ENCODE results near the gene KDM3A.

Gene KDM3A, protein sequence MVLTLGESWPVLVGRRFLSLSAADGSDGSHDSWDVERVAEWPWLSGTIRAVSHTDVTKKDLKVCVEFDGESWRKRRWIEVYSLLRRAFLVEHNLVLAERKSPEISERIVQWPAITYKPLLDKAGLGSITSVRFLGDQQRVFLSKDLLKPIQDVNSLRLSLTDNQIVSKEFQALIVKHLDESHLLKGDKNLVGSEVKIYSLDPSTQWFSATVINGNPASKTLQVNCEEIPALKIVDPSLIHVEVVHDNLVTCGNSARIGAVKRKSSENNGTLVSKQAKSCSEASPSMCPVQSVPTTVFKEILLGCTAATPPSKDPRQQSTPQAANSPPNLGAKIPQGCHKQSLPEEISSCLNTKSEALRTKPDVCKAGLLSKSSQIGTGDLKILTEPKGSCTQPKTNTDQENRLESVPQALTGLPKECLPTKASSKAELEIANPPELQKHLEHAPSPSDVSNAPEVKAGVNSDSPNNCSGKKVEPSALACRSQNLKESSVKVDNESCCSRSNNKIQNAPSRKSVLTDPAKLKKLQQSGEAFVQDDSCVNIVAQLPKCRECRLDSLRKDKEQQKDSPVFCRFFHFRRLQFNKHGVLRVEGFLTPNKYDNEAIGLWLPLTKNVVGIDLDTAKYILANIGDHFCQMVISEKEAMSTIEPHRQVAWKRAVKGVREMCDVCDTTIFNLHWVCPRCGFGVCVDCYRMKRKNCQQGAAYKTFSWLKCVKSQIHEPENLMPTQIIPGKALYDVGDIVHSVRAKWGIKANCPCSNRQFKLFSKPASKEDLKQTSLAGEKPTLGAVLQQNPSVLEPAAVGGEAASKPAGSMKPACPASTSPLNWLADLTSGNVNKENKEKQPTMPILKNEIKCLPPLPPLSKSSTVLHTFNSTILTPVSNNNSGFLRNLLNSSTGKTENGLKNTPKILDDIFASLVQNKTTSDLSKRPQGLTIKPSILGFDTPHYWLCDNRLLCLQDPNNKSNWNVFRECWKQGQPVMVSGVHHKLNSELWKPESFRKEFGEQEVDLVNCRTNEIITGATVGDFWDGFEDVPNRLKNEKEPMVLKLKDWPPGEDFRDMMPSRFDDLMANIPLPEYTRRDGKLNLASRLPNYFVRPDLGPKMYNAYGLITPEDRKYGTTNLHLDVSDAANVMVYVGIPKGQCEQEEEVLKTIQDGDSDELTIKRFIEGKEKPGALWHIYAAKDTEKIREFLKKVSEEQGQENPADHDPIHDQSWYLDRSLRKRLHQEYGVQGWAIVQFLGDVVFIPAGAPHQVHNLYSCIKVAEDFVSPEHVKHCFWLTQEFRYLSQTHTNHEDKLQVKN (N-terminal part only)

DNA sequence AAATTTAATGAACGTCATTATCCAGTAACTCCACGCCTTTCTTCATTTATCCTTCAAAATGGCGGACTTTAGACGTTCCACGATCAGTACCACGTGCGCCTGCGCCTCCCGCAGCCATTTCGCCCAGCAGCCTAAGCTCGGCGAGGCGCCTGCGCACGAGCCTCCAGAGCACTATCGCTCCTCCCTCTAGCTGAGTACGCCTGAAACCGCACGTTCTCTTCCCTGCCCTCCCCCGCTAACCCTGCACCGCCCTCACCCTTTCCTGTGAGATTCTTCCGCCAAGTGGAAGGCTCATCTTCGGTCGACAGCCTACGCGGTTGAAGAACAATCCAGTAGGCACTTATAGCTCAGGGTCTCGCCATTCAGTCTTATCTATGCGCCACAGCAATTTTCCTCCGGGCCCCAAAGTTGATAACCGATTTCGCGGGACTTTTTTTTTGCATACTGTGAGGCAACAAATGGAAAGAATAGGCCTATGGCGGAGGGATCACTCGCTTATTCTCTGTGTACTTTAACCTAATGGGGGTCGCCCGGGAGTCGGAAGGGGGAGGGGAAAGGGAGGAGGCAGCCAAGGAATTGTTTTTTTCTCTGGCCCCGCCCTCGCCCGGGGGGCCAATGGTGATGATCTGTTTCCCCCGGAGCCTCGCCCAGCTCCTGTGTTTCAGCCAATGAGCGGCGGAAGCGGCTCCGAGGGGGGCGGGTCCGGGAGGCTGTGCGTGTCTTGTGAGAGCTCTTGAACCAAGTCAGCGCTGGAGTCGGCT is at the start of gene KDM3A:
KDM3A (plus strand) TSS at position 741 of the 761 bp plus-strand sequence. CDS start 677 bp downstream, outside the sequence.
- H3K9me3 ChIP-seq (ENCODE audit: control insufficient read depth, insufficient read depth, low read length): peaks cover 4% of the 10 kb centered on the region
- peak within 1 kb of the TSS; percentile 66 for H3K9ac ChIP-seq (ENCODE audit: low read depth, low read length)
- no peaks in the 10 kb centered on the region for H3K36me3 ChIP-seq (ENCODE audit: control insufficient read depth, insufficient read depth, low read length)
- peak within 1 kb of the TSS; percentile 72 for H3K4me3 ChIP-seq (ENCODE audit: low read depth, low read length)
- peaks cover 3% of the 10 kb centered on the region for H3K4me1 ChIP-seq (ENCODE audit: control insufficient read depth, insufficient read depth, low read length)
- no peaks in the 10 kb centered on the region for H3K27me3 ChIP-seq (ENCODE audit: control insufficient read depth, insufficient read depth, low read length)

DNA sequence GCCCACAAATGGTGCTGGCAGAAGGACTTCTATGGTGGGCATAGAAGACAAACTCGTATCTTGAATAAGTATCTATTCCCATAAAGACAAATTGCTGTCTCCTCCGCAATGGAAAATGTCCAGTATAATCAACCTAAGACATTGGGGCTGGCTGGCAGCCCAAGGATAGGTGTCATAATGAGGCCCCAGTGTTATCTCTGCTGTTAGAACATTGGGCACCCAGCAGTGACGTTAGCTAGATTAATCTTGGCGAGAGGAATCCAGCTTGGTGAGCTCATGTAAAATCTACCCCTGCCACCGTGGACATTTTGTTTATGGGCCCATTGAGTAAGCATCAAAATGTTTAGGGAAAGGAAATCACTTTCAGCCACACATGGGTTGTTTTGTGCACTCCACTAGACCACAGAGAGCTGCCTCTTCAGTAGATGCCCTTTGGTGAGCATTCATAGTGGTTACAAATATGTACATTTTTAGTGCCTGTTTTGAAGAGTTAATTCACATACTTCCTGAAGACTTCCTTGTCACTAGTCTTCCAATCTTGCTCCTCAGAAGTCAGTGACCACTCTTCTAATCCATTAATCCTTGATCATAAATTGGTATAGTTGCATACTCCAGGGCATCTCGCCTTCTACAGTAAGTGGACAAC is 48.2 kb upstream of the KDM3A start:
- Histone ChIP-seq H3K27me3 (ENCODE audit: control insufficient read depth, insufficient read depth, low read length) (no peaks in the 10 kb centered on the region), H3K4me1 (ENCODE audit: control insufficient read depth, insufficient read depth, low read length) (no peaks in the 10 kb centered on the region), H3K4me3 (ENCODE audit: low read depth, low read length) (no peak overlapping the region), H3K9me3 (ENCODE audit: control insufficient read depth, insufficient read depth, low read length) (no peaks in the 10 kb centered on the region), H3K36me3 (ENCODE audit: control insufficient read depth, insufficient read depth, low read length) (no peaks in the 10 kb centered on the region), H3K9ac (ENCODE audit: low read depth, low read length) (no peak overlapping the region)

DNA sequence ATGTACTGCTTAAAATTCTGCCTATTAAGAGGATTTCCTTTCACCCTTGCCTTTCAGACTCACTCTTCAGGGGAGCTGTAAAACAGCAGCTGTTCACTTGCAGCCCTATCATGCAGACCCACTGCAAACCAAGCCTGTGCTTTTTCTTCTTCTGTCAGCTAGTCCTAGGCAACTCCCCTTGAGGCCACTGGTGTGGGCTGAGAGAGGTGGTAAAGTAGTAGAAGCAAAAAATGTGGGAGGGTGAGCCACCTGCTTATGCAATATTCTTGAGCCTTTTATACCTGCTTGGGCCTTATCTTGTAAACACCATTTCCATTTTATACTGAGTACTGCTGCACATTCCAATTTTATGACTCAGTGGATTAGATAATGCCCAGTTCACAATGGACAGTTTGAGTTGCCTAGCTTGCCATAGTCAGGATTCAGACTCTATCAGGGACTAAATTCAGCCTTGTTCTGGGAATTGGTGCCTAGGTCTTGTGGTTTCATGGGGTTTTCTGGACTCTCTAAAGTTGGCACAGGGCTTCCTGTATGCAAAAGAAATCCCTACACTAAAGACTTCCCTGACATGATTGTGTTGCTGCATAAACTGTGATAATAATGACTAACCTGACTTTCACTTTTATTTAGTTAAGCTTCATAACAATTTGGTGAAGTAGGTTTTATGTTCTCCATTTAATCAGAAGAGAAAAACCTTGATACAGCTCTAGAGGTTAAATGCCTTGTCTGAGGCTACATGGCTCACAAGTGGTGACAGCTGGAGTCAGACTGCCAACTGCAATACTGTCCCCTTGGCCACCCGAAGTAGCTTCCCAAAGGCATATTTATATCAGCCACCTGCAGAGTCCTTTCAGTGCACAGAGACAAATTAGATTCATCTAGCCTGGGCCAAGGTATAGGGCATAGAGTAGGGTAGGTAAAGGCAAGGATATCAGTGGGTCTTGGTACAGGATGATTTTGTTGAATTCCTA is 47.4 kb upstream of the KDM3A start:
- Histone ChIP-seq H3K36me3 (ENCODE audit: control insufficient read depth, insufficient read depth, low read length) (no peaks in the 10 kb centered on the region), H3K9me3 (ENCODE audit: control insufficient read depth, insufficient read depth, low read length) (no peaks in the 10 kb centered on the region), H3K4me1 (ENCODE audit: control insufficient read depth, insufficient read depth, low read length) (no peaks in the 10 kb centered on the region), H3K9ac (ENCODE audit: low read depth, low read length) (no peak overlapping the region), H3K4me3 (ENCODE audit: low read depth, low read length) (no peak overlapping the region), H3K27me3 (ENCODE audit: control insufficient read depth, insufficient read depth, low read length) (no peaks in the 10 kb centered on the region)

DNA sequence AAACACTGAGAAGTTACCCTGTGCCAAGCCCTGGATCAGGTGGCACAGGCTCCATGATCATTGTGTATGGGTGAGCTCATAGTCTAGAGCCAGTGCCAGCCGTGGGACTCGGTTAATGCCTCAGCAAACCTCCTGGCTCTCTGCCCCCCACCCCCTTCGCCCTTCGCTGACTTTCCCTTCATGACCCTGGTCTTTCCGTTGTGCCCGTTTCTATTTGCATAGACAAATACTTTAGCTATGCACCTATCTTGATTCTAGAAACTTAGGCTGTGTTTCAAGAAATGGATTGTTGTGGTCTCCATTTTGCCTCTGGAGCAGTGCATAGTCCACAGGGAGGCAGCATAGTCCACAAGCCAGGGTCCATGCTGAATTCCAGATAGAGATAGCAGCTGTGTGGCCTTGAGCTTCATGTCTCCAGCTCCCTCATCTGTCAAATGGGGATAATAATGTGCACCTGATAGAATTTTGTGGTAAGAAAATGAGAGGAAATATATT is 44.8 kb upstream of the KDM3A start:
- no peaks in the 10 kb centered on the region for H3K4me1 ChIP-seq (ENCODE audit: control insufficient read depth, insufficient read depth, low read length)

DNA sequence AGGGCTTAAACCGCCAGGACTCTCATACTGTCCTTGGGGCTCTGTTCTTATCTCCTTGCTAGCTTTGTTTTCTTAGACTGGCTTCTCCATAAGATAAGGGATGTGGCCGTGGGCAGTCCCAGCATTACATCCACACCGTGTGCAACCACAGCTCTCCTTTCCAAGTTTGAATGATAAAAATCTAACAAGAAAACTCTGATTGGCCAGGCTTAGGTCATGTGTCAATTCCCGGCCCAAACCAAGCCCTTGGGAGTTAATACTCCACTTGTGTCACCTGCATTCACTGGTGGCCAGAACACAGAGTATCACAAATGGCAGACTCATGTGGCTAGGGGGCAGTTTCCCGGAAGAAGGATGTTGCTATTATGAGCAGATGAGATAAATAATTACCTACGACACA is 43.2 kb upstream of the KDM3A start:
- Histone ChIP-seq H3K4me1 (ENCODE audit: control insufficient read depth, insufficient read depth, low read length) (no peaks in the 10 kb centered on the region), H3K4me3 (ENCODE audit: low read depth, low read length) (no peak overlapping the region), H3K27me3 (ENCODE audit: control insufficient read depth, insufficient read depth, low read length) (no peaks in the 10 kb centered on the region), H3K9ac (ENCODE audit: low read depth, low read length) (no peak overlapping the region), H3K36me3 (ENCODE audit: control insufficient read depth, insufficient read depth, low read length) (no peaks in the 10 kb centered on the region), H3K9me3 (ENCODE audit: control insufficient read depth, insufficient read depth, low read length) (no peaks in the 10 kb centered on the region)

More for the DNA sequence above, 44.8 kb upstream of the KDM3A start:
- H3K36me3 ChIP-seq (ENCODE audit: control insufficient read depth, insufficient read depth, low read length): no peaks in the 10 kb centered on the region
- H3K9ac ChIP-seq (ENCODE audit: low read depth, low read length): no peak overlapping the region
- H3K27me3 ChIP-seq (ENCODE audit: control insufficient read depth, insufficient read depth, low read length): no peaks in the 10 kb centered on the region
- no peaks in the 10 kb centered on the region for H3K9me3 ChIP-seq (ENCODE audit: control insufficient read depth, insufficient read depth, low read length)
- no peak overlapping the region for H3K4me3 ChIP-seq (ENCODE audit: low read depth, low read length)

DNA sequence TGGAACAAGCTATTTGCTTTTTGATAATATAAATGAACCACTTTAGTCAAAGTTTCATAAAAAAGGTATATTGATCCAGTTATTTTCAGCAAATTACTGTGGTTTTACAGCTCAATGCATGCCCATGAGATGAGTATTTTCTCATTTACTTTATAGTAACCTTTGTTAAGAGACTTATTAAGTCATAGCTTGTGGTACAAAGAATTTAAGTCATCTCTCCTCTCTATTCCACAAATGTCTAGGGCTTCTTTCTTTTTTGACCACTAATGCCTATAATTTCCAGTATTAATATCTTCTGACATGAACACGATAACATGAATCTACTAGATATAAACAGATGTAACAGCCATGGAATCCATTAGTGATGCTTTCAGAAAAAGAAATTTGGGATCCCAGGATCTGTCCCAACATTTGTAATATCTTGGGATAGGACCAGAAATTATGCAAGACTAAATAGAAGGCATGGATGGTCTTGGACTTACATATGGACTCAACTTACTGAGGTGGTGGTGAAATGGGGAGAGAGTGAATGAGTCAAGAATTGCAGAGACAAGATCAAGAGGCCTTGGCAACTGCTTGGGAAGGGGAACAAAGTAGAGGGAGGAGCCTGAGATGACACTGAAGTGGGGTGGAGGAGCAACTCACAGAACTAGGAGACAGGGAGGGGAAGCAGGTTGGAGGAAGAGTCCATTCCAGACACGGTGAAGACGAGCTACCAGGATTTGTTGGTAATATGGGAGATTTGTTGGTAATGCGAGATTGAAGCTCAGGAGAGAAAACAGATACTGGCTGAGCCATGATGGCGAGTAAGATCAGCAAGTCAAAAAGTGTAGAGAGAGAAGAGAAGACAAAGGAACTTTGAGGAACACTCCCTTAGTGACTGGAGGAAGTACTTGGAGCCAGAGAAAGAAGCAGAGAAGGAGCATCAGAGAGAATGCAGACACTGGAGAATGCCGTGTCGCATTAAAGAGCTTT is 42.4 kb upstream of the KDM3A start:
- H3K9ac ChIP-seq (ENCODE audit: low read depth, low read length): no peak overlapping the region
- H3K4me1 ChIP-seq (ENCODE audit: control insufficient read depth, insufficient read depth, low read length): no peaks in the 10 kb centered on the region
- H3K9me3 ChIP-seq (ENCODE audit: control insufficient read depth, insufficient read depth, low read length): no peaks in the 10 kb centered on the region
- H3K36me3 ChIP-seq (ENCODE audit: control insufficient read depth, insufficient read depth, low read length): no peaks in the 10 kb centered on the region
- no peak overlapping the region for H3K4me3 ChIP-seq (ENCODE audit: low read depth, low read length)
- no peaks in the 10 kb centered on the region for H3K27me3 ChIP-seq (ENCODE audit: control insufficient read depth, insufficient read depth, low read length)

DNA sequence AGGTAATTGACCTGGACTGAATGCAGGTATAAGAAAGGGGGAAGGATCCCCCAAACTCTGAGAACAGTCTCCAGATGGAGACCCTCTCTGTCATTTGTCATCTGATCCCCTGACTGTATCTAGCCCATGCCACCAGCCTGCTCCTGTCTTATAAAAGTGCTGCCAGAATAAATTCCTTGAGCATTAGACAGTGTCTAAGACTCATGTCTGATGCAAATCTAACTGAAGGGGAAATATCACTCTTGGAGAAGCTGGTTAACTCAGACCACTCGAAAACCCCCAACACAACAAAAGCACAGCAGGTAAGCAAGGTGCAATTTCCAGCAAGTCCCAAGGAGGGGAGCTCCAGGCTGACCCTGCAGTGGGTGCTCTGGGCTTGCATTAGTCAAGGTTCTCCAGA is 40.9 kb upstream of the KDM3A start:
- no peaks in the 10 kb centered on the region for H3K36me3 ChIP-seq (ENCODE audit: control insufficient read depth, insufficient read depth, low read length)
- no peaks in the 10 kb centered on the region for H3K4me1 ChIP-seq (ENCODE audit: control insufficient read depth, insufficient read depth, low read length)
- H3K9me3 ChIP-seq (ENCODE audit: control insufficient read depth, insufficient read depth, low read length): no peaks in the 10 kb centered on the region
- no peak overlapping the region for H3K4me3 ChIP-seq (ENCODE audit: low read depth, low read length)
- H3K9ac ChIP-seq (ENCODE audit: low read depth, low read length): no peak overlapping the region
- no peaks in the 10 kb centered on the region for H3K27me3 ChIP-seq (ENCODE audit: control insufficient read depth, insufficient read depth, low read length)

DNA sequence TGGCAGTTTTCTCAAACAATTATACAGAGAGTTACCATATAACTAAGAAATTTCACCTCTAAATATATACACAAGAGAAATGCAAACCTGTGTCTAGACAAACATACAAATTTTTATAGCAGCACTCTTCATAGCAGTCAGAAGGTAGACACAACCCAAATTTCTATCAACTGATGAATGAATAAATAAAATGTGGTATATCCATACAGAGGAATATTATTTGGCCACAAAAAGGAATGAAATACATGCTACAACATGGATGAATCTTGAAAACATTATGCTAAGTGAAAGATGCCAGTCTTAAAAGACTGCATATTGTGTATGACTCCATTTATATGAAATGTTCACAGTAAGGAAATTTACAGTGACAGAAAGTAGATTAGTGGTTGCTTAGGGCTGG is 30.6 kb upstream of the KDM3A start:
- no peak overlapping the region for H3K9ac ChIP-seq (ENCODE audit: low read depth, low read length)
- H3K36me3 ChIP-seq (ENCODE audit: control insufficient read depth, insufficient read depth, low read length): no peaks in the 10 kb centered on the region

DNA sequence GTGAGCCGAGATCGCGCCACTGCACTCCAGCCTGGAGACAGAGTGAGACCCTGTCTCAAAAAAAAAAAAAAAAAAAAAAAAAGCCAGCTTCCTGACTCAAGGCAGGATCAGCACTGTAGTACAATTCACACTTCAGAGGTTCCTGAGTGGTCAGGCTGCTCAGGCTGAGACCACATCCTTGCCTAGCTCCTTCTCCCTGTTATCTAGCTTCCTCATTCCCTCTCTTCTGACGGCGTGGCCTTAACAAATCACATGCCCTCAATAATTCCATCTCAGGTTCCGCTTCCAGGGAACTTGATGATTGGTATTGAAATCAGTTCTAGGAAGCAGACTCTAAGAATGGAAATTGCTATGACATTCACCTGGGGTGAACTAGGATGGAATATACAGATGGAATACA is 29.8 kb upstream of the KDM3A start:
- Histone ChIP-seq H3K36me3 (ENCODE audit: control insufficient read depth, insufficient read depth, low read length) (no peaks in the 10 kb centered on the region), H3K4me1 (ENCODE audit: control insufficient read depth, insufficient read depth, low read length) (no peaks in the 10 kb centered on the region), H3K9me3 (ENCODE audit: control insufficient read depth, insufficient read depth, low read length) (no peaks in the 10 kb centered on the region), H3K4me3 (ENCODE audit: low read depth, low read length) (no peak overlapping the region), H3K27me3 (ENCODE audit: control insufficient read depth, insufficient read depth, low read length) (no peaks in the 10 kb centered on the region), H3K9ac (ENCODE audit: low read depth, low read length) (no peak overlapping the region)

More for the DNA sequence above, 30.6 kb upstream of the KDM3A start:
- H3K27me3 ChIP-seq (ENCODE audit: control insufficient read depth, insufficient read depth, low read length): no peaks in the 10 kb centered on the region
- H3K9me3 ChIP-seq (ENCODE audit: control insufficient read depth, insufficient read depth, low read length): no peaks in the 10 kb centered on the region
- H3K4me3 ChIP-seq (ENCODE audit: low read depth, low read length): no peak overlapping the region
- no peaks in the 10 kb centered on the region for H3K4me1 ChIP-seq (ENCODE audit: control insufficient read depth, insufficient read depth, low read length)
